ENCODE results near the gene VPS33A. TPM values are rescaled to one million over a fixed set of nuclear protein-coding genes. Genes with fewer than 3 reads are reported as not detected.

Gene VPS33A
- total RNA-seq, 1 experiment from 2014 or later: 35.2 TPM

- ChIA-PET CTCF (no interaction called here), POLR2A (interaction anchor here (0.5 kb wide), 1 partner anchor 19 kb away, joined by 4 read pairs; no protein-coding TSS in a partner anchor)
- DNase-seq (ENCODE audit: low read depth, low spot score) (no peak), ATAC-seq (no peak)
- in situ Hi-C loops (cut with HindIII; ENCODE audit: low pct_unique_long_range_greater_than_20kb, low sequenced_read_pairs) (no loop called here), intact Hi-C loops (cut with micrococcal nuclease; ENCODE audit: unreplicated experiment) (no loop called here)
- H3K4me3 ChIP-seq (ENCODE audit: low read depth in 2 of 2, low read length in 2 of 2): no peak overlapping the region
- TF ChIP-seq REST (IDR thresholded peaks at IDR 0.05; ENCODE audit: insufficient read depth in 1 of 2, low read depth in 2 of 2, low read length in 1 of 2) (no peak), SIN3A (IDR thresholded peaks at IDR 0.05; ENCODE audit: borderline replicate concordance, insufficient read depth, low read depth, low read length) (no peak), TCF7L2 (IDR thresholded peaks at IDR 0.05; ENCODE audit: low read depth, low read length) (no peak), POLR2AphosphoS5 (IDR thresholded peaks at IDR 0.05; ENCODE audit: low read depth, low read length) (no peak)
- TF ChIP-seq, protein P1, sequence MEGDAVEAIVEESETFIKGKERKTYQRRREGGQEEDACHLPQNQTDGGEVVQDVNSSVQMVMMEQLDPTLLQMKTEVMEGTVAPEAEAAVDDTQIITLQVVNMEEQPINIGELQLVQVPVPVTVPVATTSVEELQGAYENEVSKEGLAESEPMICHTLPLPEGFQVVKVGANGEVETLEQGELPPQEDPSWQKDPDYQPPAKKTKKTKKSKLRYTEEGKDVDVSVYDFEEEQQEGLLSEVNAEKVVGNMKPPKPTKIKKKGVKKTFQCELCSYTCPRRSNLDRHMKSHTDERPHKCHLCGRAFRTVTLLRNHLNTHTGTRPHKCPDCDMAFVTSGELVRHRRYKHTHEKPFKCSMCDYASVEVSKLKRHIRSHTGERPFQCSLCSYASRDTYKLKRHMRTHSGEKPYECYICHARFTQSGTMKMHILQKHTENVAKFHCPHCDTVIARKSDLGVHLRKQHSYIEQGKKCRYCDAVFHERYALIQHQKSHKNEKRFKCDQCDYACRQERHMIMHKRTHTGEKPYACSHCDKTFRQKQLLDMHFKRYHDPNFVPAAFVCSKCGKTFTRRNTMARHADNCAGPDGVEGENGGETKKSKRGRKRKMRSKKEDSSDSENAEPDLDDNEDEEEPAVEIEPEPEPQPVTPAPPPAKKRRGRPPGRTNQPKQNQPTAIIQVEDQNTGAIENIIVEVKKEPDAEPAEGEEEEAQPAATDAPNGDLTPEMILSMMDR (IDR thresholded peaks at IDR 0.05): no peak
- BruUV-seq (replicated peaks): no TSS peak
- H3K27ac ChIP-seq (ENCODE audit: low read length): no peak overlapping the region
- no peaks in the 10 kb centered on the region for H3K27me3 ChIP-seq (ENCODE audit: control insufficient read depth, insufficient read depth, low read length)
- no peaks in the 10 kb centered on the region for H3K9me3 ChIP-seq (ENCODE audit: control insufficient read depth, insufficient read depth, low read depth, low read length)
- no peaks in the 10 kb centered on the region for H3K4me1 ChIP-seq (ENCODE audit: control insufficient read depth, insufficient read depth, low read length)
- H3K36me3 ChIP-seq (ENCODE audit: control insufficient read depth, insufficient read depth, low read length): no peaks in the 10 kb centered on the region
These were observed 73.9 kb downstream of the VPS33A start for GRCh38 chr12:122192441-122192840.

GRCh38 chr12:122190842-122191668 is 75.2 kb downstream of the VPS33A start:
- Histone ChIP-seq H3K4me1 (ENCODE audit: control insufficient read depth, insufficient read depth, low read length) (no peaks in the 10 kb centered on the region), H3K9me3 (ENCODE audit: control insufficient read depth, insufficient read depth, low read depth, low read length) (no peaks in the 10 kb centered on the region), H3K27me3 (ENCODE audit: control insufficient read depth, insufficient read depth, low read length) (no peaks in the 10 kb centered on the region), H3K4me3 (ENCODE audit: low read depth in 2 of 2, low read length in 2 of 2) (no peak overlapping the region), H3K27ac (ENCODE audit: low read length) (no peak overlapping the region), H3K36me3 (ENCODE audit: control insufficient read depth, insufficient read depth, low read length) (no peaks in the 10 kb centered on the region)
- in situ Hi-C loops (cut with HindIII; ENCODE audit: low pct_unique_long_range_greater_than_20kb, low sequenced_read_pairs) (no loop called here), intact Hi-C loops (cut with micrococcal nuclease; ENCODE audit: unreplicated experiment) (loop anchor here (2.0 kb wide), 1 partner anchor 60 kb away; no protein-coding TSS in a partner anchor)
- no peak for TF ChIP-seq REST (IDR thresholded peaks at IDR 0.05; ENCODE audit: insufficient read depth in 1 of 2, low read depth in 2 of 2, low read length in 1 of 2)
- TF ChIP-seq POLR2AphosphoS5 (IDR thresholded peaks at IDR 0.05; ENCODE audit: low read depth, low read length): no peak
- no peak for TF ChIP-seq TCF7L2 (IDR thresholded peaks at IDR 0.05; ENCODE audit: low read depth, low read length)
- TF ChIP-seq, protein P1 (IDR thresholded peaks at IDR 0.05): peak; percentile 95
- no peak for TF ChIP-seq SIN3A (IDR thresholded peaks at IDR 0.05; ENCODE audit: borderline replicate concordance, insufficient read depth, low read depth, low read length)
- POLR2A ChIA-PET: no interaction called here
- no TSS peak for BruUV-seq (replicated peaks)
- DNase-seq (ENCODE audit: low read depth, low spot score) (peak; percentile 57), ATAC-seq (peak; percentile 92)
- CTCF ChIA-PET: interaction anchor here (0.6 to 1.0 kb wide), 4 partner anchors 38 to 248 kb away, joined by 3 to 5 read pairs (median 3); no protein-coding TSS in a partner anchor

All from Panc1 (cell line).